ENCODE measurements around the gene ELL3. TPM values are rescaled to one million over a fixed set of nuclear protein-coding genes. Genes with fewer than 3 reads are reported as not detected.
"Not testable (repeated sequence)": the region's sequence is repeated elsewhere in the genome, so short reads cannot be mapped to it uniquely, and the experiment has no call there.

ELL3 gene
- total and polyA plus RNA-seq, 4 experiments from 2014 or later = 1.1 to 2.6 (median 1.5) TPM

GRCh38 chr15:43728053-43728725, 48.6 kb downstream of the ELL3 start:
- H3K4me1 Mint-ChIP-seq; H3K9me3 Mint-ChIP-seq; CTCF ChIA-PET (ENCODE audit: partially characterized antibody): not testable (repeated sequence)

GRCh38 chr15:43726306-43726705, 50.5 kb downstream of the ELL3 start:
- H3K36me3 Mint-ChIP-seq; H3K4me1 ChIP-seq (ENCODE audit: insufficient read depth, low read length); H3K27ac ChIP-seq (ENCODE audit: low read depth, low read length); H3K27me3 ChIP-seq (ENCODE audit: insufficient read depth, low read length); DNase-seq; H3K27ac Mint-ChIP-seq; H3K4me1 Mint-ChIP-seq; H3K9me3 Mint-ChIP-seq; H3K27me3 Mint-ChIP-seq; CTCF ChIA-PET (ENCODE audit: partially characterized antibody); H3K9me3 ChIP-seq (ENCODE audit: control insufficient read depth in 1 of 2, low read length in 2 of 2); H3K36me3 ChIP-seq (ENCODE audit: insufficient read depth, low read length); intact Hi-C loops (cut with micrococcal nuclease); H3K4me3 Mint-ChIP-seq; POLR2A ChIA-PET (ENCODE audit: partially characterized antibody); H3K4me3 ChIP-seq (ENCODE audit: low read length in 2 of 2): not testable (repeated sequence)

More at GRCh38 chr15:43728053-43728725, 48.6 kb downstream of the ELL3 start:
- H3K9me3 ChIP-seq (ENCODE audit: control insufficient read depth in 1 of 2, low read length in 2 of 2); H3K36me3 ChIP-seq (ENCODE audit: insufficient read depth, low read length); intact Hi-C loops (cut with micrococcal nuclease); H3K27ac Mint-ChIP-seq; H3K27me3 ChIP-seq (ENCODE audit: insufficient read depth, low read length); H3K27me3 Mint-ChIP-seq; H3K4me1 ChIP-seq (ENCODE audit: insufficient read depth, low read length); H3K4me3 Mint-ChIP-seq; DNase-seq; H3K4me3 ChIP-seq (ENCODE audit: low read length in 2 of 2); H3K27ac ChIP-seq (ENCODE audit: low read depth, low read length); POLR2A ChIA-PET (ENCODE audit: partially characterized antibody); H3K36me3 Mint-ChIP-seq: not testable (repeated sequence)

GRCh38 chr15:43723151-43723550, 53.6 kb downstream of the ELL3 start:
- H3K36me3 ChIP-seq (ENCODE audit: insufficient read depth, low read length) = no peaks in the 10 kb centered on the region
- H3K27ac Mint-ChIP-seq = no peak overlapping the region
- H3K4me3 ChIP-seq (ENCODE audit: low read length in 2 of 2) = no peak overlapping the region
- peaks cover 2 to 7% of the 10 kb centered on the region in 2 donors for H3K27me3 Mint-ChIP-seq
- H3K36me3 Mint-ChIP-seq = no peaks in the 10 kb centered on the region
- H3K27ac ChIP-seq (ENCODE audit: low read depth, low read length) = no peak overlapping the region
- no peaks in the 10 kb centered on the region for H3K9me3 Mint-ChIP-seq
- no peak overlapping the region for H3K4me3 Mint-ChIP-seq
- no peaks in the 10 kb centered on the region for H3K4me1 Mint-ChIP-seq
- H3K27me3 ChIP-seq (ENCODE audit: insufficient read depth, low read length) = no peaks in the 10 kb centered on the region
- CTCF ChIA-PET (ENCODE audit: partially characterized antibody) = interaction anchor here (1.0 kb wide), 1 partner anchor 32 kb away, joined by 3 read pairs; no protein-coding TSS in a partner anchor
- intact Hi-C loops (cut with micrococcal nuclease) = no loop called here
- no peaks in the 10 kb centered on the region for H3K9me3 ChIP-seq (ENCODE audit: control insufficient read depth in 1 of 2, low read length in 2 of 2)
- no peaks in the 10 kb centered on the region for H3K4me1 ChIP-seq (ENCODE audit: insufficient read depth, low read length)
- POLR2A ChIA-PET (ENCODE audit: partially characterized antibody) = no interaction called here
- no peak for DNase-seq

Small RNA genes within 50 kb of the gene (microRNA-seq; reads per million reads assigned to microRNA genes)
- gene MIR1282 (ENCODE audit: borderline microRNAs expressed, borderline number of aligned reads, borderline replicate concordance) = not detected

Other genes starting within 250 kb of the ELL3 start
- 10 to 100 TPM; 55.2 to 66.6 TPM for gene PPIP5K1, start 186.8 kb downstream of the ELL3 start, total RNA-seq
- 1 to 10 TPM; 4.4 to 7.4 TPM for gene PPIP5K1, start 186.8 kb downstream of the ELL3 start, polyA plus RNA-seq
- gene CKMT1B, start 182.9 kb downstream of the ELL3 start, total RNA-seq = not detected
- not detected for gene CKMT1B, start 182.9 kb downstream of the ELL3 start, polyA plus RNA-seq
- 1 to 10 TPM; 2.4 to 2.8 TPM for gene STRC, start 158.2 kb downstream of the ELL3 start, total RNA-seq
- not detected for gene STRC, start 158.2 kb downstream of the ELL3 start, polyA plus RNA-seq
- gene CATSPER2, start 128.1 kb downstream of the ELL3 start, total RNA-seq = 10 to 100 TPM; 11.4 to 12.8 TPM
- gene CATSPER2, start 128.1 kb downstream of the ELL3 start, polyA plus RNA-seq = under 1 TPM in 1 of 2 donors, not detected in 1; 0.96 TPM
- not detected for gene CKMT1A, start 83.1 kb downstream of the ELL3 start, total RNA-seq
- not detected for gene CKMT1A, start 83.1 kb downstream of the ELL3 start, polyA plus RNA-seq
- 100 to 1,000 TPM; 232 to 248 TPM for gene PDIA3, start 30.5 kb downstream of the ELL3 start, total RNA-seq
- 100 to 1,000 TPM; 391 to 411 TPM for gene PDIA3, start 30.5 kb downstream of the ELL3 start, polyA plus RNA-seq
- gene SERF2, start 15.4 kb upstream of the ELL3 start, total RNA-seq = 100 to 1,000 TPM; 564 to 596 TPM
- 1,000 to 10,000 TPM; 1,674 to 1,994 TPM for gene SERF2, start 15.4 kb upstream of the ELL3 start, polyA plus RNA-seq
- under 1 TPM in 1 of 2 experiments, not detected in 1; 0.25 TPM for gene SERINC4, start 23.3 kb upstream of the ELL3 start, total RNA-seq
- gene SERINC4, start 23.3 kb upstream of the ELL3 start, polyA plus RNA-seq = 1 to 10 TPM in 1 of 2 donors, under 1 TPM in 1; 0.70 to 3.4 TPM
- 10 to 100 TPM; 23.6 to 24.6 TPM for gene HYPK, start 23.6 kb upstream of the ELL3 start, total RNA-seq
- 10 to 100 TPM; 10.2 to 15.2 TPM for gene HYPK, start 23.6 kb upstream of the ELL3 start, polyA plus RNA-seq
- gene MFAP1, start 47.7 kb upstream of the ELL3 start, total RNA-seq = 10 to 100 TPM; 24.9 to 25.9 TPM
- gene MFAP1, start 47.7 kb upstream of the ELL3 start, polyA plus RNA-seq = 10 to 100 TPM in 1 of 2 donors, 1 to 10 TPM in 1; 5.4 to 22.5 TPM
- gene WDR76, start 50.0 kb upstream of the ELL3 start, total RNA-seq = 10 to 100 TPM; 17.2 TPM
- 10 to 100 TPM in 1 of 2 donors, 1 to 10 TPM in 1; 8.7 to 12.2 TPM for gene WDR76, start 50.0 kb upstream of the ELL3 start, polyA plus RNA-seq

Data from CD4-positive, alpha-beta memory T cell (primary cell).